ENCODE measurements around the gene FRMPD4. TPM values are rescaled to one million over a fixed set of nuclear protein-coding genes. Genes with fewer than 3 reads are reported as not detected.

Gene FRMPD4
- total RNA-seq, 1 donor from 2014 or later = 2.0 TPM

DNA sequence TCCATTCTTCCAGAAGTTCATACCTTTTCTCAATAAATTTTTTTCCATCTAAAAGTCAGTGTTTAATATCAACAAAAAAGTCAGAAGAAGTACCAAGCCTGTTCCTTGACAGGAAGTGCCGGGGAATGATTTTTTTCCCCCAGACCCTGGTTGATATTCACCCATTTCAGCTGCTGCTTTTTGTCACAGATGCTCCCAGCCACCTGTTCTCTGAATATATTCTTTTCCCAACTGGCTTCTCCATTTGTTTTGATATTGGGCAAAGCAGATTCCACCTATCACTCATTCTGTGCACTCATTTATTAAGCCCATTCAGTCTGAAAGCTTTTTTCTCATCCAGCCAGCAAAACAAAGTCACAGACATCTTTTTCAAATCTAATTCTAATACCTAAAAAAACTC, 139.9 kb downstream of the FRMPD4 start:
- DNase-seq (ENCODE audit: low spot score) = no peak
- intact Hi-C loops (cut with DNase I) = no loop called here

DNA sequence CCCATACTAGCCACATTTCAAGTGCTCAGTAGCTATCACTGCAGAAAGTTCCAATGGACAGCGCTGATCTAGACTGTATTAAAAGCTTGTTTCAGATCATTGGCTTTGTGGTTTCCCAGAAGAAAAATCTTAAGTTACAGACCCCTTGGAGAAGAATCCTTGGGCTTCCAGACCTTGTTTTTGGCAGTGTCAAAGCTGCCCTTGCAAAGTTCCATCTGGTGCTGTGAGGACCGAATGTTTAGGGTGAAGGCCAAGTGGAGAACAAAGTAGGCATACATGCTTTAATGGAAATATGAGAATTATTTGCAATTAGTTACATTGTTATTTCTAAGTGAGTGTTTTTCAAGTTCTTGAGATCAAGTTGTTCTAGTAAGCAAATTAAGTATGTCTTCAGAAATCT, 144.7 kb downstream of the FRMPD4 start:
- no peak for DNase-seq (ENCODE audit: low spot score)
- intact Hi-C loops (cut with DNase I) = no loop called here

DNA sequence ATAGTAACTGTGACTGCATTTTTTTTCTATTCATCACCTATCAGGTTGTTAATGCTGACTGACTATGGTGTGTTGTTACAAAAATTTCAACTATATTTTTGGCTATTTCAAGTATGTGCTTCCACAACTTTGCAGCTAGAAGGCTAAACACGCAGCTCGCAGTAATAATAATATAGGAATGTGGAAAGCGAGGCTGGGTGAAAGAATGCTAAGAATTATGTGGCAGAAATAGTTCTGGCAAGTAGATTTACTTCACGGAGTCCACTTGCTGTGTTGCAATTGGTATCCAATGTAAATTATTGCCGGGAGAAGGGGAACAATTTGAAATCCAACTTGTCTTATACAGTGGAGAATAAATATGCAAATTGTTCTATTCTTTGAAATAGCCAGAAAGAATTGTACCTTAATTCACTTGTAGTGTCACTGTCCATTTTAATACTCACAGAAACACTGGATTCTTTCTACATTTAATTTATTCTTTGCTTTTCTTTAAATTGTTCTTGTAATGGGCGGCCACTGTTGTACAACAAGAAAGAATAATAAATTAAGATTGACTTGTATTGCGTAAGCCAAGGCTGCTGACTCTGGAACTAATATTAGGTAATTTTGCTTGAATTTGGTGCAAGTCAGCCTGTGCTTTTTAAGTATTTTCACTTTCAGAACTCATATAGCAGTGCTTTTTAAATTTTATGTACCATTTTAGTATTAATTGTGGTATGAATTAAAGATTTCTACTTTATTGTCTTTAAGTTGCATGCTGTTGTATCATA, 154.9 kb downstream of the FRMPD4 start:
- no peak for DNase-seq (ENCODE audit: low spot score)
- intact Hi-C loops (cut with DNase I) = no loop called here

DNA sequence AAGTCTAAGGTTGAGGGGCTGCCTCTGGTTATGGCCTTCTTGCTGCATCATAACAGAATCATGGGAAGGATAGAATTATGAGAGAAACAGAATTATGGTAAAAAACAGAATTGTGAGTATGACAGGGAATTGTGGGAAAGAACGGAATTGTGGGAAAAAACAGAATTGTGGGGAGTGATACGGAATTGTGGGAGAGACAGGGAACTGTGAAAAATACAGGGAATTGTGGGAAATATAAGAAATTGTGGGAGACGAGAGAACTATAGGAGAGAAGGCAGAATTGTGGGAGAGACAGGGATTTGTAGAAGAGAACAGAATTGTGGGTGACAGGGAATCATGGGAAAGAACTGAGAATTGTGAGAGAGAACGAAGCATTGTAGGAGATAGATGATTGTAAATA, 159.1 kb downstream of the FRMPD4 start:
- intact Hi-C loops (cut with DNase I) = no loop called here
- DNase-seq (ENCODE audit: low spot score) = no peak

DNA sequence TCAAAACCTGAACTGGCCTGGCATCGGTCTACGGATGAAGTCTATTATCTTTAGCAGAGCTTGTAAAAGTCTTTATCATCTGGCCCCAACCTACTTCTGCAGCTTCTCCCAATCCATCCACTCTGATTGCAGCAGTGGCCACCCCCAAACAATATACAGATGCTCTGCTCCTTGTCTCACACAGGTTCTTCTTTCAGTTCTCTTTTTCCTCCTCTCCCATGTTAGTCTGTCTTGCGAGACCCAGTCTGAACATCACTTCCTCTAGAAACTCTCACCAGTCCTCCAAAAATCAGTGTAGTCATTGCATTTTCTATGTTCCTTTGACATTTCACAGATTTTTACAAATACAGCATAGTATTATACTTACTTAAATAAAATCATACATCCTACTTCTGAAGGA, 163.0 kb downstream of the FRMPD4 start:
- no peak for DNase-seq (ENCODE audit: low spot score)
- intact Hi-C loops (cut with DNase I) = no loop called here

DNA sequence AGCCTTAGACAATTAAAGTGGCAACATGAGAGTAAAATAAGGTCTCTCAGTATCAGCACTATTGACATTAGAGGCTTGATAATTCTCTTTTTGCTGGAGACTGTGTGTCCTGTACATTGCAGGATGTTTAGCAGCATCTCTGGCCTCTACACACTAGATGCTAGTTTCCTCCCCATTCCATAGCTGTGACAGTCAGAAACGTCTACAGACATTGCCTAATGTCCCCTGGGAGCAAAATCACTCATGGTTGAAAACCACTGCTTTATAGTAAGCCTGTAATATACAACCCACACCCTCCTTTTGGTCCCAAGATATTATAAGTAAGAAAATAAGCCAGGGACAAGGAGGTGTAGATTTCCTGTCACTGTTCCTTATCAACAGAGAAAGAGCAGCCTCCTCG, 166.0 kb downstream of the FRMPD4 start:
- DNase-seq (ENCODE audit: low spot score) = no peak
- intact Hi-C loops (cut with DNase I) = no loop called here

DNA sequence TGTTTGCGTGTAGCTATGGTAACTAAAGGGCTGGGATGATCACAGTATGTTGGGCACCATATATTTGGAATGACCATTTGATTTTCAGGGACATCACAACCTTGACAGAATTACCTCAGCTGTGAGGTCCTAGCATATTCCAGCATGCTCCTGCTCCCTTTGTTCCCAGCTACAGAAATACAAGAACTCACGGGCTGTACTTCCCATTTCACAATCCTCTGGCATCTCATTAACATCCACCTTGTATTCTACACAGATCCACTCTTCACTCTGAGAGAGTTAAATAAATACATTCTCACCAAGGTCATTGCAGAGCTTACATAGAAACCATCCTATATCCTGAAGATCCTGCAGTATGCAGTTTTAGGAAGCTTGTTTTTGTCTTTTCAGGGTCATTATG, 169.7 kb downstream of the FRMPD4 start:
- no peak for DNase-seq (ENCODE audit: low spot score)
- intact Hi-C loops (cut with DNase I) = no loop called here

DNA sequence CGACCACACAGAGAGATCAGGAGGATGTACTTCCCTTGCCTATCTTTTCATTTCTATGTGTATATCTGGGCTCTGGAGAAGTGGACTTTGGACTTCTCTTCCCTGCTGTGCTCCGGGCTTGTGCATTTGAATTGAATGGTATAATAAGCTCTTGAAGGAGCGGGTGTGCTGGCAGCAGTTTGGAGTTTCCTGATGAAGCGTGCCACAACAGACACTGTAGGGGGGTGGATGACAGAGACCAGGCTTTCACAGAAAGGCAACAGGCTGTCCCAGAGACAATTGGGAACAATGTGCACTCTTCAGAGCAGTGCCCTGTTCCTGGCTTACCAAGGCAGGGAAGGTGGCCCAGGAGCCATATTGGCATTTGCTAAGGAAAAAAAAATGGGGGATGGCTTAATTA, 170.1 kb downstream of the FRMPD4 start:
- intact Hi-C loops (cut with DNase I) = no loop called here
- no peak for DNase-seq (ENCODE audit: low spot score)

DNA sequence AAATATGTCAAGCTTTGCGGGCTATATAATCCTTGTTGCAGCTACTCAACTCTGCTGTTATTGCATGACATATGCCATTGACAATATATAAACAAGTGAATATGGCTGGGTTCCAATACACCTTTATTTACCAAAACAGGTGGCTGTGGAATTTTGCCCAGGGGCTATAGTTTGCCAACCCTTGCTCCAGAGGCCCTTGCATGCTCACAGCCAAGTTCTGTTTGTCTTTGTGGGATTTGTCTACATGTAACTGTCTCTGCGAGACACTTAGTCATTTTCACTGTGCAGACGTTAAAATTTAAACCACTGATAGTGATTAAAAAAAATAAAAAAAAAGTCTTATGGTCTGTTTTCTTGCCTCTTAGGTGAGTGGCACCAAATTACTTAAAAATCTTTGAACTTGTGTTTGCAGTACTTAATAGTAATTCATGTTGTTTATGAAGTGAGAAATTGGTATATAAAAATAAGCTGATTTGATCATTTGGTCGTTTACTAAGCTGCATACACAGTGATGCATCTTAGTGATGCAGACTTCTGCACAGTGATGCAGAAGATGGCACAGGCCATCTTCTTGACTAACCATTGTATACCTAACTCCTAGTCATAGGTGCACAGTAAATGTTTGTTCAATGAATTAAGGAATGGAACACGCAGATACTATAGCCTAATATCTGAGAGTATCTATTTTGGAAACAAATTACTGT, 170.9 kb downstream of the FRMPD4 start:
- no peak for DNase-seq (ENCODE audit: low spot score)
- intact Hi-C loops (cut with DNase I) = no loop called here

DNA sequence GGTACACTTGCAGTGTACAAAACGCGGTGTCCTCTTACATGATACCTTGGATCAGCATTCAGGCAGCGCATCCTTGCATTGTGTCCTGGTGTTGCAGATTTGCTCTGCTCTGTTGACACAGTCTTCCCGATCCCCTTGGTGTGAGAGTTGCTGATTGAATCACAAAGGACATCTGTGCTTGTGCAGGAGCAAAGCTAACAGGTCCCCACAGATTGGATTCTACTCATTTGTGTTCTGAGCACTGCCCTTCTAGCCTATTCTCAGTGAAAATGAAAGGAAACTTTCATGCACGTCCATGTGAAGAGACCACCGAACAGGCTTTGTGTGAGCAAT, 171.4 kb downstream of the FRMPD4 start:
- intact Hi-C loops (cut with DNase I) = no loop called here
- DNase-seq (ENCODE audit: low spot score) = no peak

DNA sequence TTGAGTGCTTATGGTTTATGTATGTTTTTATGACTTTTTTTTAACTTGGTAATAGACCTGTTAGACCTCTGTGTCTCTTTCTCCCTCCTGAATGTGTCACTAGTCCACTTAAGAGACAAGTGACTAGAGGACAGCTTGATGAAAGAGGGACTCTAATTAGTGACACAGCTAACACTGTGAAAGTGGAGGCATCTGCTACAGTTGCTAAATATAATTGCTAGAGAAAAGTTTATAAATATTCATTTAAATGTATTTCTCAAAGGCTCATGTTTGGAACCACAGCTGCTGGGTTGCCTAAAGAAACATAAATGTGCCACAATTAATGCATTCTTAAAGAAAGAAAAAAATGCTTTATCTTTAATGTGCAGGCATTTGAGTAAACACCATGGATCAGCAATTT, 176.4 kb downstream of the FRMPD4 start:
- intact Hi-C loops (cut with DNase I) = no loop called here
- no peak for DNase-seq (ENCODE audit: low spot score)

DNA sequence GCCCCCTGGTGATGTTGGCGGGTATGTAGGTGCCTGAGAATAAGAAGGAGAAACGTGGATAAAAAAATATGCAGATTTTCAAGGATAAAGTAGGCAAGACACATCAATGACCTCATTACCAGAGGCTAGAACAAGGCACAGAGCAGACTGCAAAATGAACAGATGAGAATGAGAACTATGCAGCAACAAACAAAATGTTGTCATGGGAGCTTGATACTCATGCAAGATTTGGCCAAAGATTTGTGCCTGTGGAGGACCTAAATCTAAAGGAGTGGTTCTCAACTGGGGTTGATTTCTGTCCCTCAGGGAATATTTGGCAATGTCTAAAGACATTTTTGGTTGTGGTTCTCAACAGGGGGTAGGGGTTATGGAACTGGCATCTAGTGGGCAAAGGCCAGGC, 177.3 kb downstream of the FRMPD4 start:
- intact Hi-C loops (cut with DNase I) = no loop called here
- DNase-seq (ENCODE audit: low spot score) = no peak

DNA sequence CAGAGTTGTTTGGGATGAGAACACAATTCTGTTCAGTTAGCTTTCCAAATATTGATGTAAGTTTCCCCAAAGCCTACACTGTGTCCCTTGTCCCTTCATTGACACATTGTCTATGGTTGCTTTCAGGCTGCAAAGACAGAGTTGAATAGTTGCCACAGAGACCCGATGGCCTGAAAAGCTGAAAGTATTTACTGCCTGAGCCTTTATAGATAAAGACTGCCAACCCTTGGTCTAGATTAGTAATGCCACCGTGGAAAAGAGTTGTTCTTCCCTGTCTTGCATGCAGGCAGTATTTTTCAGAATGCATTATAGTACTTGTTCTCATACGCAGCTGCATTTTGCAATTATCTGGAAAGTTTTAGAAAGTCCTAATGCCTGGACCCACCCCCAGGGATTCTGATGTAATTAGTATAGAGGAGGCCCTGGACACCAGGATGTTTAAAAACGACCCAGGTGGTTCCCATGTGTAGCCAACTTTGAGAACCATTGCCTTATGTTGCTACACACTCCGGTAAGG, 180.8 kb downstream of the FRMPD4 start:
- no peak for DNase-seq (ENCODE audit: low spot score)
- intact Hi-C loops (cut with DNase I) = no loop called here

DNA sequence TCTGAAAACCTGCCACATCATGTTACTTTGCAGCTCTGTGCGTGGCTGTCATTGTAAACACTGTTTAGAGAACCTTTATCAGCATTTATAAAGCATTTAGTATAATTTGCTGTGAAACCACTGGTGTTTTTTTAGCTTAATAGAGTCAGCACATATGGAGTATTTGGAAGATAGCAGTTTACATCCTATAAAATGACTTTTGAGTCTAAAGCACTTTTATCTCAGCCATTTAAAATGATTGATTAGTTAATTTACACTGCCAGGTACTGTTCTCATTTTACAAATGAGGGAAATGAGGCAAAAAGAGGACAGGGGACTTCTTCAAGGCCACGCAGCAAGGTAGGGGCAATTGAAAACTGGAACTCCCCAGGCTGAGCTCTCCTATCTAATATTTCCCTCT, 181.7 kb downstream of the FRMPD4 start:
- intact Hi-C loops (cut with DNase I) = no loop called here
- no peak for DNase-seq (ENCODE audit: low spot score)

DNA sequence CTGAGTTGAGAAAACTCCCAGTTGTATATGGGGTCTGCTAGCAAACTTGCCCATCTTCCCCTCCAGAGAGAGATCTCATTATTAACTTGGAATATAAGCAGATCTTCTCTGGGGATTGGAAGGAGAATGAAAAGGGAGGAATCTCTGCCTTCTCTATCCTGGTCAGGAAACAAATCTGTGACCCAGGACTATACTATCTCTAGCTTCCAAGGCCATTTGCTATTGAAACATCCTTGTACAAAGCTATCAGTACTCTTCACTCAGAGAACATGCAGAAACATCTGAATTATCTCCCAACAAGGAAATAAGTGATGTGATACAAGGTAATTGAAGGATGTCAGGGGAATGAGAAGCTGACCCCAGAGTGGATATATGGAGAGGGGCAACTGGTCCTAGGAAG, 183.8 kb downstream of the FRMPD4 start:
- DNase-seq (ENCODE audit: low spot score) = no peak
- intact Hi-C loops (cut with DNase I) = no loop called here

DNA sequence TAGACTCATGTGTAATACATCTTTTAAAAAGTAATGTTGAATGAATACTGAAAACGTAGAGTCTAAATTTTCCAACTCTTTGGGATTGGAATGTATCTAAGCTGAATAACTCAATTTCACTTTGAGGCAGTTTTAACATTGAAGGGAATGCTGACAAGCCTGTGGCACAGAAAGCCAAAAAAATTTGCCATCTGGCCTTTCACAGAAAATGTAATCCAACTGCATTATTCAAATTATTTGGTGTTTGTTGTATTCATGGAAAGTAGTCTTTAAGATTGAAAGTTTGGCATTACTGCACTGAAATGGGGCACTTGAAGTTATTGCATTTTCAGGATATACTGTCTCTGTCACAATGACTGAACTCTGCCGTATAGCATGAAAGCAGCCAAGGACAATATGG, 186.9 kb downstream of the FRMPD4 start:
- intact Hi-C loops (cut with DNase I) = no loop called here
- DNase-seq (ENCODE audit: low spot score) = no peak

DNA sequence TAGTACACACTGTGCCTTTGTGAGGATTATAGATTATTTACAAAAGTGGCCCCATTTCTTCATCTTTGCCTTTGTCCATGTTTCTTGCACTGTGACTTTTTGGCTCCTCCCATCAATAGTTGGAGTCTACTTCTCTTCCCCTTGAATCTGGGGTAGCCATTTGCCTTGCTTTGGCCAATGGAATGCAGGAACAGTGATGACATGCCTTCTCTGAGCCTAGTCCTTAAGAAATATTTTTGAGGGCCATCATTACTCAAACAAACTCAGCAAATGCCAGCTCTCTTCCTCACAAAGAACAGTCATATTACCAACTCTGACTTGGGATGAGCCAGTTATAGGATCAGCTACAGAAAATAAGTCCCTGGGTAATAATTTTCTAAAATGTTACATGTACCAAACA, 189.6 kb downstream of the FRMPD4 start:
- DNase-seq (ENCODE audit: low spot score) = no peak
- intact Hi-C loops (cut with DNase I) = no loop called here

DNA sequence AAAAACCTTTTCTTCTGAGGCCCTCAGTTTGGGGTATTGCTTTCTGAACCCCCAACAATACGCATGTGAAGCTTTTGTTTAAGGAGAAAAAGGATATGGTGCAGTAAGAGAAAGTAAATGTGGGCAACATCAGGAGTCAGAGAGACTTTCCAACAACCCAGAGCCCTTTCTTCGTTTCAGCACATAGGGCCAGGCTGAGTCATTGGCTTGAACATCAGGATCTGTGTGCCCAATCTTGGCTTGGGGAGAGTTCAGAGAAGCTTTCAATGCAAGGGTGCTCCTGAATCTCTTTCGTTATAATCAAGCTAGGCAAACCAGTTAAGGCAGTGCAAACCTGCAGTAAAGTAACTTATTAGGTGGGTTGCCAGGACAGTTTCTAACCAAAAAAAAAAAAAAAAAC, 191.2 kb downstream of the FRMPD4 start:
- intact Hi-C loops (cut with DNase I) = no loop called here
- DNase-seq (ENCODE audit: low spot score) = no peak

DNA sequence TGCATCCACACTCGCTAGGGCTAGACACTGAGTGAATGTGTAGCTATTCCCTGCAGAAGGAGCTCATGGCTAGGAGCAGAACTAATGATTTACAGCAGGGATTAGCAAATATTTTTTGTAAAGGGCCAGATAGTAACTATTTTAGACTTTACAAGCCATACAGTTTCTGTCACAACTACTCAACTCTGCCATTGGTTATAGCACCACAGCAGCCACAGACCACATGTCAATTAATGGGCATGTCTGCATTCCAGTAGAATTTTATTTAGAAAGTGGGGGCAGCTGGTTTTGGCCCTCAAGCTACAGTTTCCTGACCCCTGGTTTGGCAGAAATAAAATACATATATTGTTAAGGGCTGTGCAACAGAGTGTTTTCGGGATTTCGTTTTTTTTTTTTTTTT, 192.6 kb downstream of the FRMPD4 start:
- DNase-seq (ENCODE audit: low spot score) = no peak
- intact Hi-C loops (cut with DNase I) = no loop called here

DNA sequence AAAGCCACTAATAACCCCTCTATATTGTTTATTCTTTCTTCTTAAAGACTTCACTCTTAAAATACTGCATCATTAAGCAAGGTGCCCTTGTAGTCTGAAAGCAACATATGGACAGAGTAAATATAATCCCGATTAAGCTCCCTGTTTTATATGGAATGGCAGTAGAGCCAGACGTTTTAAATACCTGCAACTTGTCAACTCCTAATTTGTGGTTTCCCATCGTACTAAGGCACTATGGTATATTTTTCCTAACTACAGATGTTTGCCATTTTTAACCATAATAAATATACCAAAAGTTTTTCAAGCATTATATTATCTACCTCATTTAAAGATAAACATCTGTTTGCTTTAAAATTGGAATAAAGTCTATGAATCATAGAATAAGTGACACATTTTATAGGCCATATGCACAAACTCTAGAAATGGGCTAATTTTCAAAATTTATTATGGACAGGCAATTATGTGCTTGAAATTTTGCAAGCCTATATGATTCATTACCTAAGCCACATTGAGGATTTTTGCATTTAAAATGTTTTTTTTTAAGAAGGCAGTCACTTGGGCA, 194.6 kb downstream of the FRMPD4 start:
- no peak for DNase-seq (ENCODE audit: low spot score)
- intact Hi-C loops (cut with DNase I) = no loop called here

DNA sequence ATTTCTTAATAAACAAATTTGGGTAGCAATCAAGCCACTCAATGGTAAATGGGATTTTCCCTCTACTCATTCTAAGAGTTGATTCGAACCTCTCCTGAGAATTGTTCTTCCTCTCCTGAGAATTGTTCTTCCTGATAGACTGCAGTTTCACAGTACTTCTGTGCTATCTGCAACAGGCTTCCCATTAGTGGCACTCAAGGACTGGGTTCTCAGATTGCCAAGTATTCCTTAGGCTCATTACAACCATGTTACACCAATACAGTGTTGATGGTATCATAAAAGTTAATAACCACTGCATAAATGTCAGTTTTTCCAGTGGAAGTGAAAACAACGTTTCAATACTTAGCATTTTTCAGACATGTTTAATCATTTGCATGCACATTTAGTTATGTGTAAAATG, 201.6 kb downstream of the FRMPD4 start:
- intact Hi-C loops (cut with DNase I) = no loop called here
- no peak for DNase-seq (ENCODE audit: low spot score)

Measured in cardiac septum (tissue), 1 donor.